H1 (cell line): ENCODE measurements around the gene MOK. TPM values are rescaled to one million over a fixed set of nuclear protein-coding genes. Genes with fewer than 3 reads are reported as not detected.

Experiments
- CHD2 ChIP-seq: IDR thresholded peaks from 2 replicates; pipeline ENCODE4 v1.6.1; 2012; ENCODE audit warnings: low read length, improper control_type of control experiment
- CHD7 ChIP-seq: fragments of 300-600 bp; sonication (generic); IDR thresholded peaks from 2 replicates; pipeline ENCODE4 v1.7.1; 2012; ENCODE audit warnings: low read length, moderate library complexity, mild to moderate bottlenecking, inconsistent platforms; ENCODE audit not compliant: insufficient replicate concordance
- GABPA ChIP-seq: IDR thresholded peaks from 2 replicates; pipeline ENCODE4 v1.6.1; 2011; ENCODE audit warnings: mild to moderate bottlenecking, low read length, moderate library complexity, borderline replicate concordance; ENCODE audit not compliant: insufficient read depth
- HDAC2 ChIP-seq, 2 experiments: fragments of 300-600 bp in 1 of 2; sonication (generic) in 1 of 2; IDR thresholded peaks; 2 replicates each; pipeline ENCODE4 v1.6.1; 2011 to 2012; ENCODE audit warnings: low read depth in 2 of 2, low read length in 2 of 2, mild to moderate bottlenecking in 2 of 2, moderate library complexity in 2 of 2, borderline replicate concordance in 1 of 2, inconsistent platforms in 1 of 2
- NRF1 ChIP-seq: IDR thresholded peaks from 2 replicates; pipeline ENCODE4 v1.6.1; 2011; ENCODE audit warnings: mild to moderate bottlenecking, low read depth, low read length, improper control_type of control experiment
- PHF8 ChIP-seq: fragments of 200-600 bp; sonication (generic); conservative IDR thresholded peaks from 2 replicates; pipeline ENCODE4 v1.7.1; 2012; ENCODE audit warnings: low read depth, mild to moderate bottlenecking, inconsistent platforms, low read length, moderate library complexity
- RFX5 ChIP-seq: IDR thresholded peaks from 2 replicates; pipeline ENCODE4 v1.6.1; 2011; ENCODE audit warnings: low read depth, low read length, improper control_type of control experiment, borderline replicate concordance
- polyA plus RNA-seq, 7 experiments: library from polyadenylated mRNA; depleted of rRNA in 3 of 7; stranded (reverse) in 5 of 7; unstranded in 2 of 7; fragments of >200 nt in 5 of 7; fragments of 200-250 nt in 2 of 7; gene quantifications; 1 replicate in 5 of 7; 2 replicates in 1 of 7; 4 replicates in 1 of 7; pipeline versions ENCODE4 v1.2.1 to v1.2.3, GENCODE V29; 2011 to 2013; ENCODE audit warnings: missing spikeins in 2 of 7, mixed read lengths in 2 of 7
- total RNA-seq: library from RNA; stranded (reverse); fragmentation: NEBNext Ultra II Directional; extraction: Animal tissue kit (Norgen Biotek cat#: 25700); gene quantifications from 2 replicates; pipeline ENCODE4 v1.2.1, GENCODE V29; 2021

MOK gene
- total and polyA plus RNA-seq, 2 of the 8 experiments (the other 6 are each of a cell fraction or from before 2014, with no cell fraction given): 2.1 to 2.5 TPM

GRCh38 chr14:102223682-102224081 is 81.3 kb downstream of the MOK start (continued):
- TF ChIP-seq CHD7: no peak
- TF ChIP-seq CHD2: no peak
- TF ChIP-seq GABPA: no peak
- no peak for TF ChIP-seq PHF8
- no peak for TF ChIP-seq RFX5
- no peak for TF ChIP-seq HDAC2 (IDR thresholded peaks at IDR 0.05; ENCODE audit: borderline replicate concordance in 1 of 2, low read depth in 2 of 2, low read length in 2 of 2)
- TF ChIP-seq NRF1: no peak
